Measurements from ENCODE around the gene RPTOR. TPM values are rescaled to one million over a fixed set of nuclear protein-coding genes. Genes with fewer than 3 reads are reported as not detected.

Gene RPTOR
- total RNA-seq, 1 experiment from 2014 or later: 25.1 TPM

GRCh38 chr17:80616705-80617104, 72.1 kb downstream of the RPTOR start:
- no peak overlapping the region for H2BK12ac ChIP-seq (ENCODE audit: insufficient read length, low read depth, low read length)

More at GRCh38 chr17:80616705-80617104, 72.1 kb downstream of the RPTOR start:
- H2AK5ac ChIP-seq (ENCODE audit: insufficient read length, low read length): no peak overlapping the region
- H3T11ph ChIP-seq (ENCODE audit: low read length): no peak overlapping the region
- peaks cover 3% of the 10 kb centered on the region for H3K79me1 ChIP-seq (ENCODE audit: insufficient read depth, low read depth, low read length, poor library complexity, severe bottlenecking)
- no peak overlapping the region for H2BK5ac ChIP-seq (ENCODE audit: insufficient read length, low read length)
- TF ChIP-seq CTCF (conservative IDR thresholded peaks at IDR 0.05): no peak
- H3K4me1 ChIP-seq (ENCODE audit: insufficient read depth, low read length): no peaks in the 10 kb centered on the region
- H3K79me2 ChIP-seq (ENCODE audit: insufficient read depth, low read length): peaks cover 5% of the 10 kb centered on the region; the same call in 1 of the 2 replicates
- H3K9me3 Mint-ChIP-seq: no peaks in the 10 kb centered on the region
- H3K4me3 Mint-ChIP-seq: no peak overlapping the region
- no peak overlapping the region for H3K4ac ChIP-seq (ENCODE audit: low read depth, low read length)
- peaks cover 24 to 27% of the 10 kb centered on the region in 2 experiments for H3K4me1 Mint-ChIP-seq
- H3K27ac Mint-ChIP-seq: no peak overlapping the region
- H3K27me3 ChIP-seq (ENCODE audit: insufficient read depth, low read length): no peaks in the 10 kb centered on the region
- no peaks in the 10 kb centered on the region for H3K23me2 ChIP-seq (ENCODE audit: insufficient read length, low read depth, low read length, poor library complexity, severe bottlenecking)
- no peak overlapping the region for H3K4me2 ChIP-seq (ENCODE audit: insufficient read depth, insufficient read length, low read length)
- H4K20me1 ChIP-seq (ENCODE audit: control insufficient read depth, insufficient read depth, insufficient read length): no peaks in the 10 kb centered on the region
- no CpG with 5 or more reads among the region's 6 CpGs for whole genome bisulfite sequencing (ENCODE audit: extremely low coverage, insufficient read length, low lambda C conversion rate)
- no peak overlapping the region for H2BK20ac ChIP-seq (ENCODE audit: low read depth, low read length, poor library complexity, severe bottlenecking)
- no peak overlapping the region for H3K56ac ChIP-seq (ENCODE audit: insufficient read length, low read depth, low read length)
- no peak overlapping the region for H4K8ac ChIP-seq (replicated peaks; ENCODE audit: insufficient read length, low read depth, low read length)
- no peak overlapping the region for H3K23ac ChIP-seq (ENCODE audit: insufficient read length, low read depth, low read length)
- H3K27me3 Mint-ChIP-seq (ENCODE audit: low read depth): no peaks in the 10 kb centered on the region
- no peak overlapping the region for H4K91ac ChIP-seq (ENCODE audit: insufficient read length, low read depth, low read length)
- no peak for DNase-seq
- no peak overlapping the region for H3K9ac ChIP-seq (ENCODE audit: extremely low read depth, insufficient read length, low read length)
- H3K9me3 ChIP-seq (ENCODE audit: control insufficient read depth, low read depth, low read length): no peaks in the 10 kb centered on the region
- no peak overlapping the region for H3K18ac ChIP-seq (ENCODE audit: insufficient read length, low read depth, low read length)
- H2BK120ac ChIP-seq (ENCODE audit: low read depth, low read length, poor library complexity, severe bottlenecking): no peak overlapping the region
- no peak overlapping the region for H4K5ac ChIP-seq (ENCODE audit: insufficient read length, low read depth, low read length)
- H2AFZ ChIP-seq (ENCODE audit: low read length): no peak overlapping the region
- no peak overlapping the region for H3K14ac ChIP-seq (ENCODE audit: insufficient read depth, low read length)
- no peak overlapping the region for H3K27ac ChIP-seq (ENCODE audit: insufficient read length, low read depth, low read length)
- no peak overlapping the region for H2BK15ac ChIP-seq (ENCODE audit: low read depth, low read length)
- no peaks in the 10 kb centered on the region for H3K36me3 Mint-ChIP-seq (ENCODE audit: insufficient read depth in 1 of 3, low read depth in 3 of 3)

All from H9 (cell line).